Caco-2 (cell line): ENCODE measurements around the gene TFAP2E. TPM values are rescaled to one million over a fixed set of nuclear protein-coding genes. Genes with fewer than 3 reads are reported as not detected.
"Not testable (repeated sequence)": the region's sequence is repeated elsewhere in the genome, so short reads cannot be mapped to it uniquely, and the experiment has no call there.

Experiments
- BruUV-seq: library from RNA; stranded (reverse); fragments of 400-500 nt; replicated peaks from 2 replicates; lab custom pipeline; 2021; lab: Mats Ljungman, UMichigan
- CTCF ChIA-PET: fragments of 300-600 bp; sonication (Branson Sonifier 250); formaldehyde crosslinking; loops from one replicate; lab custom pipeline; 2022; ENCODE audit warnings: antibody characterized with exemption; lab: Charles Lee
- POLR2A ChIA-PET: fragments of 300-600 bp; sonication (Branson Sonifier 250); formaldehyde crosslinking; loops from one replicate; lab custom pipeline; 2022; ENCODE audit warnings: antibody characterized with exemption; lab: Charles Lee
- DNase-seq, 2 experiments: peaks; one replicate each; pipeline versions ENCODE4 v3.0.0 to v3.0.0-alpha.2; 2020 to 2022
- H3K27me3 ChIP-seq: replicated peaks from 2 replicates; pipeline ENCODE4 v1.6.0; 2011; ENCODE audit warnings: low read length; ENCODE audit not compliant: control insufficient read depth, insufficient read depth
- H3K36me3 ChIP-seq: 2 replicates; pipeline ENCODE4 v1.5.1; 2011; ENCODE audit warnings: low read length; ENCODE audit not compliant: control insufficient read depth, insufficient read depth
- H3K4me1 ChIP-seq: fragments of 250-450 bp; sonication (Bioruptor Pico); 2 replicates; pipeline ENCODE4 v1.5.1; 2020; ENCODE audit warnings: mild to moderate bottlenecking
- H3K4me3 ChIP-seq: 2 replicates; pipeline ENCODE4 v1.5.1; 2011; ENCODE audit warnings: low read depth, mild to moderate bottlenecking, control low read depth, low read length
- H3K9me3 ChIP-seq: fragments of 250-450 bp; sonication (Bioruptor Pico); 2 replicates; pipeline ENCODE4 v1.5.1; 2020; ENCODE audit warnings: mild to moderate bottlenecking, moderate library complexity
- H3K27ac Mint-ChIP-seq: one replicate; pipeline ENCODE4 v1.8.0; 2022; ENCODE audit warnings: mixed read lengths; ENCODE audit not compliant: unreplicated experiment
- H3K27me3 Mint-ChIP-seq: one replicate; pipeline ENCODE4 v1.8.0; 2022; ENCODE audit warnings: mixed read lengths; ENCODE audit not compliant: insufficient read depth, unreplicated experiment
- H3K36me3 Mint-ChIP-seq: one replicate; pipeline ENCODE4 v1.8.0; 2022; ENCODE audit warnings: mild to moderate bottlenecking, mixed read lengths; ENCODE audit not compliant: insufficient read depth, unreplicated experiment
- H3K4me1 Mint-ChIP-seq: one replicate; pipeline ENCODE4 v1.8.0; 2022; ENCODE audit warnings: low read depth, mixed read lengths; ENCODE audit not compliant: unreplicated experiment
- H3K4me3 Mint-ChIP-seq: one replicate; pipeline ENCODE4 v1.8.0; 2022; ENCODE audit warnings: mild to moderate bottlenecking, moderate library complexity, mixed read lengths; ENCODE audit not compliant: unreplicated experiment
- H3K9me3 Mint-ChIP-seq: one replicate; pipeline ENCODE4 v1.8.0; 2022; ENCODE audit warnings: mixed read lengths; ENCODE audit not compliant: unreplicated experiment
- intact Hi-C: fragments of 100-400 bp; cut with micrococcal nuclease; formaldehyde crosslinking; loops from one replicate; pipeline ENCODE4 v1.10.0; 2022; ENCODE audit not compliant: unreplicated experiment
- total RNA-seq: library from RNA; stranded (reverse); gene quantifications from 2 replicates; pipeline ENCODE4 v1.2.3, GENCODE V29; 2022
- TF ChIP-seq, protein P1 (sequence below), 2 experiments: fragments of 200-600 bp in 1 of 2; IDR thresholded peaks; 1 replicate in 1 of 2; 2 replicates in 1 of 2; pipeline versions ENCODE4 v1.5.1 to v1.8.0; 2011 to 2022; ENCODE audit warnings: antibody characterized with exemption in 1 of 2, control low read depth in 1 of 2, inconsistent platforms in 1 of 2, low read depth in 1 of 2, low read length in 1 of 2, mild to moderate bottlenecking in 1 of 2, moderate library complexity in 1 of 2; ENCODE audit not compliant: insufficient read depth in 1 of 2, severe bottlenecking in 1 of 2, unreplicated experiment in 1 of 2

TFAP2E gene
- total RNA-seq, 1 experiment from 2014 or later, result 3.4 TPM

DNA sequence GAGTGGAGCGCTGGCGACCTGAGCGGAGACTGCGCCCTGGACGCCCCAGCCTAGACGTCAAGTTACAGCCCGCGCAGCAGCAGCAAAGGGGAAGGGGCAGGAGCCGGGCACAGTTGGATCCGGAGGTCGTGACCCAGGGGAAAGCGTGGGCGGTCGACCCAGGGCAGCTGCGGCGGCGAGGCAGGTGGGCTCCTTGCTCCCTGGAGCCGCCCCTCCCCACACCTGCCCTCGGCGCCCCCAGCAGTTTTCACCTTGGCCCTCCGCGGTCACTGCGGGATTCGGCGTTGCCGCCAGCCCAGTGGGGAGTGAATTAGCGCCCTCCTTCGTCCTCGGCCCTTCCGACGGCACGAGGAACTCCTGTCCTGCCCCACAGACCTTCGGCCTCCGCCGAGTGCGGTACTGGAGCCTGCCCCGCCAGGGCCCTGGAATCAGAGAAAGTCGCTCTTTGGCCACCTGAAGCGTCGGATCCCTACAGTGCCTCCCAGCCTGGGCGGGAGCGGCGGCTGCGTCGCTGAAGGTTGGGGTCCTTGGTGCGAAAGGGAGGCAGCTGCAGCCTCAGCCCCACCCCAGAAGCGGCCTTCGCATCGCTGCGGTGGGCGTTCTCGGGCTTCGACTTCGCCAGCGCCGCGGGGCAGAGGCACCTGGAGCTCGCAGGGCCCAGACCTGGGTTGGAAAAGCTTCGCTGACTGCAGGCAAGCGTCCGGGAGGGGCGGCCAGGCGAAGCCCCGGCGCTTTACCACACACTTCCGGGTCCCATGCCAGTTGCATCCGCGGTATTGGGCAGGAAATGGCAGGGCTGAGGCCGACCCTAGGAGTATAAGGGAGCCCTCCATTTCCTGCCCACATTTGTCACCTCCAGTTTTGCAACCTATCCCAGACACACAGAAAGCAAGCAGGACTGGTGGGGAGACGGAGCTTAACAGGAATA, 4.2 kb downstream of the TFAP2E start:
- intact Hi-C loops, result no loop called here
- no TSS peak for BruUV-seq
- ChIA-PET CTCF (no interaction called here), POLR2A (interaction anchor here (1.0 kb wide), 1 partner anchor 193 kb away, joined by 3 read pairs; the partner anchor contains the start of gene CLSPN)
- H3K9me3 ChIP-seq, result no peaks in the 10 kb centered on the region
- no peak overlapping the region for H3K4me3 Mint-ChIP-seq
- no peaks in the 10 kb centered on the region for H3K27me3 ChIP-seq
- no peaks in the 10 kb centered on the region for H3K9me3 Mint-ChIP-seq
- H3K4me1 Mint-ChIP-seq, result peaks cover 11% of the 10 kb centered on the region
- no peak overlapping the region for H3K4me3 ChIP-seq
- H3K4me1 ChIP-seq, result peaks cover 27% of the 10 kb centered on the region
- peaks cover 6% of the 10 kb centered on the region for H3K36me3 Mint-ChIP-seq
- no peak overlapping the region for H3K27ac Mint-ChIP-seq
- H3K27me3 Mint-ChIP-seq, result no peaks in the 10 kb centered on the region
- no peaks in the 10 kb centered on the region for H3K36me3 ChIP-seq
- TF ChIP-seq, protein P1, sequence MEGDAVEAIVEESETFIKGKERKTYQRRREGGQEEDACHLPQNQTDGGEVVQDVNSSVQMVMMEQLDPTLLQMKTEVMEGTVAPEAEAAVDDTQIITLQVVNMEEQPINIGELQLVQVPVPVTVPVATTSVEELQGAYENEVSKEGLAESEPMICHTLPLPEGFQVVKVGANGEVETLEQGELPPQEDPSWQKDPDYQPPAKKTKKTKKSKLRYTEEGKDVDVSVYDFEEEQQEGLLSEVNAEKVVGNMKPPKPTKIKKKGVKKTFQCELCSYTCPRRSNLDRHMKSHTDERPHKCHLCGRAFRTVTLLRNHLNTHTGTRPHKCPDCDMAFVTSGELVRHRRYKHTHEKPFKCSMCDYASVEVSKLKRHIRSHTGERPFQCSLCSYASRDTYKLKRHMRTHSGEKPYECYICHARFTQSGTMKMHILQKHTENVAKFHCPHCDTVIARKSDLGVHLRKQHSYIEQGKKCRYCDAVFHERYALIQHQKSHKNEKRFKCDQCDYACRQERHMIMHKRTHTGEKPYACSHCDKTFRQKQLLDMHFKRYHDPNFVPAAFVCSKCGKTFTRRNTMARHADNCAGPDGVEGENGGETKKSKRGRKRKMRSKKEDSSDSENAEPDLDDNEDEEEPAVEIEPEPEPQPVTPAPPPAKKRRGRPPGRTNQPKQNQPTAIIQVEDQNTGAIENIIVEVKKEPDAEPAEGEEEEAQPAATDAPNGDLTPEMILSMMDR (IDR thresholded peaks at IDR 0.05; ENCODE audit: insufficient read depth in 1 of 2, low read depth in 1 of 2, low read length in 1 of 2, severe bottlenecking in 1 of 2, unreplicated experiment in 1 of 2), result no peak
- DNase-seq, result no peak

DNA sequence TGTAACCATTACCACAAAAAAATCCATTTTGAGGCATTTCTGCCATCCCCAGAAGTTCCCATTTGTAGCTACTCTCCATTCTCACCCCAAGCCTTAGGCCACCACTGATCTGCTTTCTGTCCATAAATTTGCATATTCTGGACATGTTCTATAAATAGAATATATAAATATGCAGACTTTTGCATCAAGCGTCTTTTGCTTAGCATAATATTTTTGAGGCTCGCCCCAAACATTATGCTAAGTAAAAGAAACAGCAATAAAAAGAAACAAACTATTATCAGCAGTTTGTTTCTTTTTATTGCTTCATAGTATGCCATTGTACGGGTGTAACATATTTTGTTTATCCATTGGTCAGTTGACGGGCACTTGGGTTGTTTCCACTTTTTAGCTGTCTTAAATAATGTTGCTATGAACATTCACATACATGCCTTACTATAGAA, 7.9 kb downstream of the TFAP2E start:
- no peak overlapping the region for H3K4me3 ChIP-seq
- CTCF ChIA-PET, result no interaction called here

DNA sequence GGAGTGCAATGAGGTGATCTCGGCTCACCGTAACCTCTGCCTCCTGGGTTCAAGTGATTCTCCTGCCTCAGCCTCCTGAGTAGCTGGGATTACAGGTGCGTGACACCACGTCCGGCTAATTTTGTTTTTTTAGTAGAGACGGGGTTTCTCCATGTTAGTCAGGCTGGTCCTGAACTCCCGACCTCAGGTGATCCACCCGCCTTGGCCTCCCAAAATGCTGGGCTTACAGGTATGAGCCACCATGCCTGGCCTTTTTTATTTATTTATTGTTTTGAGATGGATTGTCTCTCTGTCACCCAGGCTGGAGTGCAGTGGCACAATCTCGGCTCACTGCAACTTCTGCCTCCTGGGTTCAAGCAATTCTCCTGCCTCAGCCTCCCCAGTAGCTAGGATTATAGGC, 8.5 kb downstream of the TFAP2E start:
- H3K9me3 ChIP-seq, H3K27me3 Mint-ChIP-seq, H3K27ac Mint-ChIP-seq, DNase-seq, BruUV-seq, H3K4me3 ChIP-seq, POLR2A ChIA-PET, H3K4me1 ChIP-seq, H3K36me3 ChIP-seq, H3K4me3 Mint-ChIP-seq, H3K36me3 Mint-ChIP-seq, intact Hi-C loops, CTCF ChIA-PET, H3K4me1 Mint-ChIP-seq, H3K9me3 Mint-ChIP-seq, H3K27me3 ChIP-seq: not testable (repeated sequence)

More for the DNA sequence above, 7.9 kb downstream of the TFAP2E start:
- H3K4me3 Mint-ChIP-seq, result no peak overlapping the region
- no peak for DNase-seq
- peaks cover 9% of the 10 kb centered on the region for H3K4me1 ChIP-seq
- peaks cover under 1% of the 10 kb centered on the region for H3K36me3 Mint-ChIP-seq
- no peaks in the 10 kb centered on the region for H3K9me3 ChIP-seq
- no peak overlapping the region for H3K27ac Mint-ChIP-seq
- BruUV-seq, result no TSS peak
- intact Hi-C loops, result no loop called here
- no peaks in the 10 kb centered on the region for H3K9me3 Mint-ChIP-seq
- no peaks in the 10 kb centered on the region for H3K27me3 Mint-ChIP-seq
- no peaks in the 10 kb centered on the region for H3K27me3 ChIP-seq
- TF ChIP-seq, protein P1 (IDR thresholded peaks at IDR 0.05; ENCODE audit: insufficient read depth in 1 of 2, low read depth in 1 of 2, low read length in 1 of 2, severe bottlenecking in 1 of 2, unreplicated experiment in 1 of 2), result no peak
- POLR2A ChIA-PET, result no interaction called here
- no peaks in the 10 kb centered on the region for H3K36me3 ChIP-seq
- peaks cover 1% of the 10 kb centered on the region for H3K4me1 Mint-ChIP-seq
